ENCODE measurements around the gene SPAG9.

- no peak for TF ChIP-seq CTCF (IDR thresholded peaks at IDR 0.05)
- no peak for TF ChIP-seq REST (IDR thresholded peaks at IDR 0.05; ENCODE audit: insufficient read depth in 1 of 2, low read depth in 2 of 2, low read length in 1 of 2)
- no peak for TF ChIP-seq TCF7L2 (IDR thresholded peaks at IDR 0.05; ENCODE audit: low read depth, low read length)
These were observed 132.2 kb downstream of the SPAG9 start for GRCh38 chr17:50988427-50988826.

Data from Panc1 (cell line).